HEK293 (cell line): ENCODE data around the gene PSAT1.

Experiments
- CTCF ChIP-seq: fragments of 450-650 bp; formaldehyde crosslinking; IDR thresholded peaks from 2 replicates; pipeline ENCODE4 v1.5.1; 2016; ENCODE audit warnings: missing biosample characterization, missing genetic modification characterization
- ZSCAN30 ChIP-seq: fragments of 450-650 bp; IDR thresholded peaks from 2 replicates; pipeline ENCODE4 v1.5.1; 2018; ENCODE audit warnings: missing biosample characterization, mild to moderate bottlenecking, missing genetic modification characterization, moderate library complexity

GRCh38 chr9:78273761-78274160 lies 23.2 kb upstream of the PSAT1 start:
- no peak for TF ChIP-seq ZSCAN30 (tag by site-specific recombination)
- TF ChIP-seq CTCF (tag by site-specific recombination): no peak
